ENCODE results near the gene AOPEP. TPM values are rescaled to one million over a fixed set of nuclear protein-coding genes. Genes with fewer than 3 reads are reported as not detected.

AOPEP gene
- total RNA-seq, 1 experiment from 2014 or later = 15.0 TPM

GRCh38 chr9:94780516-94780950, 54.0 kb downstream of the AOPEP start:
- no peak overlapping the region for H4K8ac ChIP-seq (replicated peaks; ENCODE audit: insufficient read length, low read depth, low read length)
- no peak overlapping the region for H2BK120ac ChIP-seq (ENCODE audit: low read depth, low read length, poor library complexity, severe bottlenecking)
- H2AK5ac ChIP-seq (ENCODE audit: insufficient read length, low read length) = no peak overlapping the region
- no peak overlapping the region for H4K5ac ChIP-seq (ENCODE audit: insufficient read length, low read depth, low read length)
- H3K4me1 ChIP-seq (ENCODE audit: insufficient read depth, low read length) = no peaks in the 10 kb centered on the region
- no peaks in the 10 kb centered on the region for H3K9me3 ChIP-seq (ENCODE audit: control insufficient read depth, low read depth, low read length)
- DNase-seq = no peak
- no peak for TF ChIP-seq CTCF (conservative IDR thresholded peaks at IDR 0.05)
- H4K20me1 ChIP-seq (ENCODE audit: control insufficient read depth, insufficient read depth, insufficient read length) = no peaks in the 10 kb centered on the region
- no peaks in the 10 kb centered on the region for H3K79me1 ChIP-seq (ENCODE audit: insufficient read depth, low read depth, low read length, poor library complexity, severe bottlenecking)
- H3K23ac ChIP-seq (ENCODE audit: insufficient read length, low read depth, low read length) = no peak overlapping the region
- H2AFZ ChIP-seq (ENCODE audit: low read length) = no peak overlapping the region
- Mint-ChIP-seq H3K36me3 (ENCODE audit: insufficient read depth in 1 of 3, low read depth in 3 of 3) (no peaks in the 10 kb centered on the region), H3K27ac (no peak overlapping the region), H3K27me3 (ENCODE audit: low read depth) (no peaks in the 10 kb centered on the region), H3K9me3 (no peaks in the 10 kb centered on the region), H3K4me3 (no peak overlapping the region), H3K4me1 (peaks cover 5 to 8% of the 10 kb centered on the region in 2 experiments)
- H2BK5ac ChIP-seq (ENCODE audit: insufficient read length, low read length) = no peak overlapping the region
- H3K9ac ChIP-seq (ENCODE audit: extremely low read depth, insufficient read length, low read length) = no peak overlapping the region
- no peak overlapping the region for H2BK15ac ChIP-seq (ENCODE audit: low read depth, low read length)
- H3K18ac ChIP-seq (ENCODE audit: insufficient read length, low read depth, low read length) = no peak overlapping the region
- H3K14ac ChIP-seq (ENCODE audit: insufficient read depth, low read length) = no peak overlapping the region
- no peak overlapping the region for H3K27ac ChIP-seq (ENCODE audit: insufficient read length, low read depth, low read length)
- no peak overlapping the region for H3T11ph ChIP-seq (ENCODE audit: low read length)
- no peak overlapping the region for H3K4ac ChIP-seq (ENCODE audit: low read depth, low read length)
- H3K4me2 ChIP-seq (ENCODE audit: insufficient read depth, insufficient read length, low read length) = no peak overlapping the region
- no peaks in the 10 kb centered on the region for H3K27me3 ChIP-seq (ENCODE audit: insufficient read depth, low read length)
- WGBS (ENCODE audit: extremely low coverage, insufficient read length, low lambda C conversion rate) = no CpG with 5 or more reads among the region's 5 CpGs
- H4K91ac ChIP-seq (ENCODE audit: insufficient read length, low read depth, low read length) = no peak overlapping the region
- H3K56ac ChIP-seq (ENCODE audit: insufficient read length, low read depth, low read length) = no peak overlapping the region
- H2BK20ac ChIP-seq (ENCODE audit: low read depth, low read length, poor library complexity, severe bottlenecking) = no peak overlapping the region
- no peaks in the 10 kb centered on the region for H3K79me2 ChIP-seq (ENCODE audit: insufficient read depth, low read length)
- no peaks in the 10 kb centered on the region for H3K23me2 ChIP-seq (ENCODE audit: insufficient read length, low read depth, low read length, poor library complexity, severe bottlenecking)
- no peak overlapping the region for H2BK12ac ChIP-seq (ENCODE audit: insufficient read length, low read depth, low read length)
